ENCODE results near the gene CCNK.

The CCNK gene

DNA sequence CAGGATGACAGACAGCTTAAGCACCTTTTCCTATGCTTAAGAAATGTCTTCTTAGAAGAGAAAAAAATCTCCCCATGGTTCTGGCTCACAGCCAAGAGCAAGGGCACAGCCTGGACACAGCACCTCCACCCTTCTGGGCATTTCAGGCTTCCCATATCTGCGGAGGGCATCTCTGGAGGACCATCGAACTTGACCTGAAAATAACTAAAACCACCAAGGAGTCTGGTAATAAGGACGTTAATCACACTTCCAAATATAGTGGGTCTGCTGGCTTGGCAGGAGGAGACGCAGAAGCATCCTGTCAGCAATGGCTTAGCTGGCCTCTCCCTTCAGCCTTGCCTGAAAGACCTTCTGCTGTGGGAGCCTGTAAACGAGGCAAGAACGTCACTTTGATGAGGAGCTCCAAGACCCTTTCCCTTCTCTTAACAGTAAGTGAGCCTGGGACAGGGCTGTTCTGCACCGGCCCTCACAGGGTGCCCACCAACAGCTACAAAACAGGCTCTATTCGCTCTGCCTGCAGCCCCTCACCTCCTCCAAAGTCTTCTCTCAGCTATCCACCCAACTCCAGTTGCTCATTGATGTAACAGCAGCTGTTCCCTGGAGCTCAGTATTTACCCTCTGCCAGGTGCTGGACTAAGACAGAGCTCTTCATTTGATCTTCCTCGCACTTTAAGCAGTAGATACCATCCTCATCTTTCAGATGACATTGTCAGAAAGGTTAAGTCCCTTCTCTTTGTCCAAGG lies 13.7 kb upstream of the CCNK start:
- peak; percentile 38 for DNase-seq (ENCODE audit: low spot score)

DNA sequence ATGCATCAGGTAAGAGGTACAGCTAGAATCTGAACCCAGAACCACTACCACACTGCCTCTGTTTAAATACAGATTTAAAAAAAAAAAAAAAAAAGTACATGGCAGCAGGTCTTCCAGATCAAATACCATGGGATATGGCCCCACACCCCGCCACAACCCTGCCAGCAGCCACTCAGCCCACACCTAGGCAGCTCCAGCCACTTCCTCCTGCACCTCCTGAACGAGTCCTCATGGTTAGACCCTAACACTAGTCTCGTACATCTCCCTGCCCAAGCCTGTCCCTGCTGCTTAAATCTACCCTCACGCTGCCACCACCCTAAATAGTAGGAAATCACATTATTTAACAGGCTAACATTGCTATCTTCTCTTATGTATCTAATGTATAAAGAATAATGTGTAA lies 13.1 kb upstream of the CCNK start:
- no peak for DNase-seq (ENCODE audit: low spot score)

DNA sequence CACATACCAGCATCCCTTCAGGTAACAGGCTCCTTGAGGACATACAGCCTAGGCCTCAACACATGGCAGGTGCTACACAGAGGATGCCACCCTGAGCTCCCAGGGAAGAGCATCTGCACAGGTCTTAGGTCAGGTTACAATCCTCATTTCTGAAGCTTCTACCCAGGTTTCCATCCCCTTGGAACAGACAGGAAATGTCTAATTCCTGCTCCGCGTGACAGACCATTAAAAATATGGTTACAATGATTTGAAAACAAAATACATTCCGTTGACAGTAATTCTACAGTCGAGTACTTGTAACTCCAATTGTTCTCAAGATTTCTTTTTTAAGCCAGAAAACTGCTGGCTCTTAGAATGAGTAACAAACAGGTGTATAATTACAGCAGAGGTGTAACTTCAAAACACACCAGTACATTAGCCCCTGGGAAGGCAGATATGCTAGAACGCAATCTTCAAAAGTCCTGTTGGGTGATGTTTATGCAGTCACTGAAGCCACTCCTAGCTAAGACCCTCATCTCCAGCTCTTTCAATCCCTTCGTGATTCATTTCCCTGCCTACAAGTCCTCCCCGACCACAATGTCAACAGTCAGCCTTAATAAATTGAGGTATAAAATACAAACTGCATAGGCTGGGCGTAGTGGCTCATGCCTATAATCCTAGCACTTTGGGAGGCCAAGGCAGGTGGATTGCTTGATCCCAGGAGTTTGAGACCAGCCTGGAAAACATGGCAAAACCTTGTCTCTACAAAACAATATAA lies 12.2 kb upstream of the CCNK start:
- DNase-seq (ENCODE audit: low spot score) = no peak

DNA sequence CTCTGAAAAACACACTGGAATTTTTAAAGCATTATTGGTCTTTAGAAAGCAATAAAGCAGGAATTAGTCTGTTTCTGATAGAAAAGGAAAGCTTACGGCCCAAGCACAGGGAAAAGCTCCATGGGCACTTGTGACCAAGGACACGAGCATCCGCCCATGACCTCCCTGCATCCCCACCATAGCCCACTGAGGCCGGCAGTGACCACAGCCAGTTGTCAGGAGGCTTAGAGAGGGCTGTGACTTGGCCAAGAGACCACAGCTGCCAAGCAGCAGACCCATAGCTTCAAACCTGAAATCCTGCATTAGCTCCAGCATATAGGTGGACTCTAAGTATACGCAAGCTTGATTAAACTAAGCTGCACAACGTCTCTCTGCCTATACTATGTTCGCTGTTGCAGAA lies 9.5 kb upstream of the CCNK start:
- DNase-seq (ENCODE audit: low spot score) = no peak

DNA sequence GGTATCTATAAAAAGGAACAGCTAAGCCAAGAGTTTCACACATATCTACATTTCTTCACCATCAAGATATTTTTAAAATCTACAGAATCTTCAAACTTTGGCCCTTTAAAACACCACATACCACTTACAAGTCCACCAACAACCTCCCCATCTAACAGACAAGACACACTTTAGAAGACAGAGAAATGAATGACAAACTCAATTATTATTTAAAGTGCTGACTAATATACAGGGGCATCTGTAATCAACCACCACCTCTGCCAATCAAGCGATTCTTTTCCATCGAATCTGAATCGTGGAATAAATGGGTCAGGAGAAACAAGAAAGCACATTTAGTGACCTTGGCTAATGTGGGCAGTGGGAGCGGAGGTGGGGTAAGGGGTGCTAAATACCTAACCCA lies 8.3 kb upstream of the CCNK start:
- no peak for DNase-seq (ENCODE audit: low spot score)

DNA sequence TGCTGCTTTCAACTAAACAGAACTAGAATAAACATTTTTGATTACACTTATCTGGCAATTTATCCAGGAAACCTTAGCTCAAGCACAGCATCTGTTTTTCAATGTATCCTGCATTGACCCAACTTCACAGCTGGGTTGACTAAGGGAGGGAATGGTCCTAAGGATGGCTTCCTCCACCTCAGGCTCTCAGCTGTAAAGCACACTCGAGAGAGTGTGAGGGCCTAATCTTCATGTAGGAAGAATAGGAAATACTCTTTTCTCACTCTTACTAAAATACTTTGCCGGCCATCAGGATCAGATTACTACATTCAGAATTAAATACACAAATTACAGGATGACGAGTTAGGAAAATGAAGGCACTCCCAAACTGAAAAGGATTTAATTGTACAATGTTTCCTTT lies 7.8 kb upstream of the CCNK start:
- no peak for DNase-seq (ENCODE audit: low spot score)

DNA sequence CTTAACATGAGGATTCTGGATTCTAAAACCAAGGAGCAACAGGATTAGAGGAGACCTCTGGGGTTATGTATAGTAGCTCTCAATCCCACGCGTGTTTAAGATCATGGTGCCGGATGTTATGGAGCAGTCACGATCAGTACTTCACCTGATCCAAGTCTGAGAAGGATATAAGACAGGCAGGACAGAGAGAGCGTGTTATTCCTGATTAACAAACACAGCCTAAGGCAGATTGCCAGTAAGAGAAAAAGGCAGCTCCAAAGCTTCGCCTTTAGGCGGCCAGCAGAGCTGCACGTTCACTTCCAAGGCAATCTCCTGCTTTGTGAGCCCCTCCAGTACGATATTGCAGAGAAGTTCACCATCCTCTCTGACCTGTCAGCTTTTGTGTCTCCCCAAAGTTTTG lies 6.0 kb upstream of the CCNK start:
- DNase-seq (ENCODE audit: low spot score) = peak; percentile 42

DNA sequence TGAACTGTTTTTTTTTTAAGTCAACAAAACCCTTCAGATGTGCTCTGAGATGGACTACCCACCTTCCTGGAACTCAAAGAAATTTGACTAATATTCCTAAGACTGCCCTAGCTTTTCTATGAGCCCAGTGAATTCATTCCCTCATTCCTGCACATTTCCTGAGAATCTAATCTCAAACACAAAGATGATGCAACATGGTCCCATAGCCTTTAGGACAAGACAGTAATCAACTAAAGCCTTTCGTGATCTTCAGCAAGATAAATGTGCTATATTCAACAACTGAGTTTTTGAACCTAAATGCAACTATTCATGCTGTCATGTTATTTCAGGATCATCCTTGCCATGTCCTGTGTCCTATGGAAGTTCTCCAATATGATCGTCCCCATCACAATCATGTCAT lies 5.5 kb upstream of the CCNK start:
- DNase-seq (ENCODE audit: low spot score) = no peak

DNA sequence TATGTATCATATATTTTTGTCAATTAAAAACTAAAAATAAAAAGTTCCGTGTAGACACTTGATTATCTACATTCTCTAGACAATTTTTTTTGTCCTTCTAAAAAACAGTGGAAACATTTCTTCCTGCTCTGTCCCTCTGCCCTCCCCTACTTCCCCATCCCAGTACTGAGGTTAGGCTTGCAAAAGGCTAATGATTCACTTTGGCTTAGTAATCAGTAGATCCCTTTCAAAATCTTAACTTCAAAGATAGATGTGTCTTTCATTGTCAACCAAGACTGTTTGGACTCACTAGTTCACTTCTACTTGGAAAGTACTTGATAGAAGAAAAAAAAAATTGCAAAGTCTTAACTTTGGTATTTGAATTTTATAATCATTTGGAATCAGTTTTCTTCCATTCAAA lies 4.3 kb upstream of the CCNK start:
- DNase-seq (ENCODE audit: low spot score) = no peak

DNA sequence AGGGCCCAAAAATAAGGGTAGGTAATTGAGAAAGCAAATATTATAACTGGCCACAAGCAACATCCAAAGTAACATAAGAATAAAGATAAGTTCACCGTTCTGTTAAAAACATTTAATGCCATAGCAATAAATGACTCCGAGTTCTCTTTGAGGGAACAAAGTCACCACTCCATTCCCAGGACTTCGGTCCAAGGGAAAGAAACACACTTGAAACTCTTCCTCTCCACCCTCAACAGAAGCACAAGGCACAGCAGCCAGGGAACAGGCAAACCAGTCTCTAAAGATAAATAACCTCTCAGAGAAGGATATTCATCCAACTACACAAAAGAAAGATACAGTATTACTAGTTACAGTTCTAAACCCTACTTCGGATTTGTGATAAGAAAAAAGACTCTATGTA lies 3.1 kb upstream of the CCNK start:
- no peak for DNase-seq (ENCODE audit: low spot score)

DNA sequence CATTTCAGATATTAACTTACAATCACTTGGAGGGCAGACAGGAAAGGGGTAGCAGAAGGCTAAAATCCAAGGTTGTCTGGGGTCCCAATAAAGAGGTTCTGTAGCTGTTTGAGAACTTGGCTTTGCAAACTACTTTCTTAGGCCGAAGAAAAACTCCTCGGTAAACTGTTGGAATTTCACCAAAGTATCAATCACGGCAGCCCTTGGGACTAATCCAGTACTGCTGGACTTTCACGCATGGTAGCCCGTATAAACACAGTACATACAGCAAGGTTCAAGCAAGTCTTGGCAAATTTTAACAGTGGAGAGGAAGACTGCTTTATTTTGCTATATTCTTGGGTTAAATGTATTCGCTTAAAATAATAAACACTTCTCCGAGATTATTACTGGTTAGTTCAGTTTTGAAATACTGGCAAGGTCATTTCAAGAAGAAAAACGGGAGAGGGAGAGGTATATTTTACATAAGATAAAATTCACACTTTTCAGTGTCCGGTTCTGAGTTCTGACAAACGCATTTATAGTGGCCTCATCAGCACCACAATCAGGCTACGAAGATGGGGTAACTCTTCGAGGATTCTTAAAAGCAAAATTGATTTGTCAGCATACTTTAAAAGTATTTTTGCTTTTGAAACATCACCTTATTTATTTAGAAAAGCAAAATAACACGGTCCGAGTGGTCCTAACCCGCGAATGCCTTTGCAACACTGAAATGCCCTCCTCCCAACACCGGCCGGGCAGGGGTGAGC lies 1.9 kb upstream of the CCNK start:
- DNase-seq (ENCODE audit: low spot score) = no peak

DNA sequence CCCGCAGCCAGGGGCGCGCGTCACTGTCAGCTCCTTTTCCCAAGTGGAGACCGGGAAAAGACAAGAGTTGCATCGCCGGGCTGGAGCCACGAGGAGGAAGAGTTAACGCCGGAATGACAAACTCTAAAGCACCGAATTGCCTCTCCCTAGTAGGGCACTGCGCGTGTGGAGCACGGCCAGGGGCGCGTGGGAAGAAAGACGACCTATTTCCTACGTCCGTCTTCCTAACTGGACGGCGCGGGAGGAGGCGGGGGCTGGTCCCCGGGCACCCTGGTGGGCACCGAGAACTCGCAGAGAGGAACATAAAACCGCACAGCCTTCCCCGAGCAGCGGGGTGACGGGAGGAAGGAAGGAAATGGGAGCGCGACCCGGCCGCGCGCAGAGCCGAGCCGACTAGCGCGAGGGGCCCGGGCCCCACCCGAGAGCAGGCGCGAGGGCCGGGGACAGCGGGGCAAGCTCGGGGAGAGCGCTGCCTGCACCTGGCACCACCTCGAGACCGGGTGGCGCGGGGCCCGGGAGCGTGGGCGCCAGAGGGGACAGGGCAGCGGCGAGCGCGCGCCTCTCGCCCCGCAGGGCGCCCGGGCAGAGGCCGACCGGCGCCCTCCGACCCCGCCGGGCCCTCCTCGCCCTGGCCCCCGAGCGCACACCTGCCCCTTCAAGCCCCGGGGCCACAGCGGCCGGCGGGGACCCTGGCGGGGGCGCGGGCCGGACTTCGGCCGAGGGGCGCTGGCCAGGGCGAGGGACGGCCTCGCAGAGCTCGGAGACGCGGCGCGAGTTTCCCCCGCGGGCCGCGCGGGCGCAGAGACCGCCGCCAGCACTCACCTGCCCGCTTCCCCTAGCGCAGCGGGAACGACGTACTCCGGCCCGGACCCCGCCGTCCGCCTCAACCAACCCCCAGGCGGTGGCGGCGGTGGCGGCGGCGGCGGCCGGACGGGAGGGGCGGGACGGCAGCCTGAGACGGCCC lies 1.0 kb upstream of the CCNK start, which contains the start of gene SETD3:
Gene SETD3, minus strand, starts transcription at position 954 of the 964 bp plus-strand sequence. CDS start 15,054 bp downstream, outside the sequence.
- DNase-seq (ENCODE audit: low spot score) = peak; percentile 65

DNA sequence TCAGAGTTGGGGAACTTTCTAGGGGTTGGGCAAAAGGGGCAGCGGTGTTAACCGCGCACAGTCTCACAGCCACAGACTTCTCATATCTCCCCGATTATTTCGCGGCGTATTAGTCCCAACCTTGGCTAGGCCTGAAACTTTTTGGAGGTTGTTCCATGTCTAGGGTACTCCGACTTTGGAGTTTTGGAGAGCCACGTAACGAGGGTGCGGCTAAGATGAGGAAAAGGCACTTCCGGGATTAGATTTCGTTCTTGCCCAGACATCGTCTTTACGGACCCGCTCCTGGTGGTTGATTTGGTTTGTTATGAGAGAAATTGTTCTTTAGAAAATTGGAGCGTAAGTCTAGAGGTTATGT lies 513 bp downstream of the CCNK start:
- DNase-seq (ENCODE audit: low spot score) = no peak

DNA sequence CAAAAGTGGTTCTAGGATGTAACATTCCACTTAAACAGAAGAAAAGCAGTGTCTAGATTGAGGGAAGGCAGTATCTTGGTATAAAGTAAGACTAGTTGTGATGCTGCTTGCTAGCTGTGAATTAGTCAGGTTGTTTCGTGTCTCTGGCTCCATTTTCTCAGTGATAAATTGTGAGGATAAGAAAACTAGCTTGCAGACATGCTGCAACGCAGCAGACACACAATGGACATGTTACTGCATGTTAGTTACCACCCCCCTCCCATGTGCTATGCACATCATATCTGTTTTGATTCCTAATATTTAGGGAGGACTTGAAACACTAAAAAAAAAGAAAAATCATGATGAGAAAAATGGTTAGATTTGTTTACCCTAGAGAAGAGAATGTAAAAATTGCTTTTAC lies 2.9 kb downstream of the CCNK start:
- DNase-seq (ENCODE audit: low spot score) = no peak

DNA sequence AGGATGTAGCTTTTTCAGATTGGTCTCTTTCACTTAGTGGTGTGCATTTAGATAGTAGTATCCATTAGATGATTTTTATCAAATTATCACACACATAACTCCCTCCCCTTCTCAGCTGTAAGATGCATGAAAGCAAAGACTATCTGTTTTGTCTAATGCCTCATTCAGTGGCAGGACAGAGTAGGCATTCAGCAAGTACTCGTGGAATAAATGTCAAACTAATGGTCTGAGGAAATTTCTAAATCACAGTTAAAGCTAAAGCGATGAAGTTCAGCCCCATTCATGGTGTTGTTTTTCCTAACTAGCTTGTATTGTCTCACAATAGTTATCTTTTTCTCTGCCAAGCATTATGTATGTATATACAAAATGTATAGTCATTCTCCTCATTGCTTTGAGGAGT lies 16.1 kb downstream of the CCNK start:
- no peak for DNase-seq (ENCODE audit: low spot score)

DNA sequence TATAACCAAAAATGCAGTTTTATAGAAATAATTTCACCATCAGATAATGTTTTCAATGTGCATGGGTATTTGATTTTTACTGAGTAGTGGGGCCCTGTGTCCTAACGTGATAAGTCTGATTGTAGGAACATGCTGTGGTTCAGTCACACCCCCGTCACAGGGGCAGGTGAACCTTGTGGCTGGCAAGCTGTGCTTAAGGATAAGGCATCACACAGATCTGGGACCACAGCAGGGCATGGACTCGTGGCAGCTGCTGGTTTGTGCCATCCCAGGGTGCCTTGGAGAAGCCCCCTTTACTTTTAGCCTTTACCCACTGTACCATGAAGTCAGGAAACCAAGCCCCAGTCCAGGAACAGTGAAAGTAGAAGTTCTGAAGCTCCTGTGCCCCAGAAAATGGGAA lies 16.7 kb downstream of the CCNK start:
- no peak for DNase-seq (ENCODE audit: low spot score)

DNA sequence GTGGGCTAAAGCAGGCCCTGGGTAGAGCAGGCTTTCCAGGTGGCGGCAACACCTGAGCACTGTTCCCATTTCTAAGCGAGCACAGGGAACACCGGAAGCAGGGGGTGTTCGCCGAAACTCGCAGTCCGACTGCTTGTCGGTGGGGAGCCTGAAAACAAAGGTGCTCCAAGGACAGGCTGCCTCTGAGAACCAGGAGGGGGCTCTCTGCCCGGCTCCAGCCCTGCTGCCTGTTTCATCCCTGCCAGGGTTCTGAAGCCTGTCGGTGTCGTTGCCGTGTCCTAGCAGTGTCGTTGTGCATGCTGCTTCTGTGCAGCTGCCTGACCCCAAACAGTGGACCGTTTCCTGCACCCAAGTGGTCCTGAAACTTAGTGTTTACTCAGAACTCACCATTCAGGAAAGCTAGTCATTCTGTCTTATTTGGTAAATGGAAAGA lies 21.8 kb downstream of the CCNK start:
- no peak for DNase-seq (ENCODE audit: low spot score)

DNA sequence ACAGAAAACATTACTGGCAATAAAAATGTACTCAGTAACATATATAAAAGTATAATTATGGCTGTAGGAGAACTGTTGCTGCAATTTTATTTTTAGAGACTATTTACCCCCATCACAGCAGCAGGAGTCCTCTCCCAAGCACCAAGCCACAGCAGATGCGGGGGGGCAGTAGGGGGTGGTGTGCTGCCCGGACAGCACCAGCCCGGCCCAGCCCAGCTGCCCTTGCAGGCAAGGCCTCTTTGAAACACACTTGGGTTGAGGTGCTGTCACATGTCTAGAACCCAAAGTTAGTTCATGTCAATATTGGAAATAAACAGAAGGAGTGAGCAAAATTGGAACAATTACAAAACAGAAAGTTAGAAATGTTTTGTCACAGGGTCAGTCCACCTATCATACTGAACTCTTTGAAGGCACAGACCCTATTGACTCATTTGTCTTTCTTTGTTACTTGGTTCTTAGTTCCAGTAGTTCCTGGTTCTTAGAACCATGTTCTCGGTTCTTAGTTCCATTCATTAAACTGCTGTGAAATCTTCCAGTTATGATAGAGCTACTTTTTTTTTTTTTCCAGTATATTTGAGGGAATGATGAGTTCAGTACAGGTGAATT lies 22.7 kb downstream of the CCNK start:
- DNase-seq (ENCODE audit: low spot score) = no peak

DNA sequence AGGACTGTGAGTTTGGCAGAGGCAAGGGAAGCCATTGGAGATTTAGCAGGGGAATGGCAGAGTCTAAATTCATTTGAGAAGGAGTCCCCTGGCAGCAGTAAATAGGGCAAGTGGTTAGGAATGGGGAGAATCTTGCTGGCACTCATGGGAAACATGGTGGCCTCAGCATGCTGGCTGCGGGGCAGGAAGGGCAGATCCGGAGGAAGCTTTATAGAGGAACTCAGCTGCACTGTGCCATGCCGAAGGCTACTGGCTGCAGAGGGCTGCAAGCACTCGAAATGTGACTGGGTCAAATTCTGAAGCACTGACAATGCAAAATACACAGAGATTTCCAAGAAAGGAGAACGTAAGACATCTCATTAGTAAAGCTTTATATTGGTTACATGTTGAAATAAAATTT lies 23.9 kb downstream of the CCNK start:
- DNase-seq (ENCODE audit: low spot score) = no peak

DNA sequence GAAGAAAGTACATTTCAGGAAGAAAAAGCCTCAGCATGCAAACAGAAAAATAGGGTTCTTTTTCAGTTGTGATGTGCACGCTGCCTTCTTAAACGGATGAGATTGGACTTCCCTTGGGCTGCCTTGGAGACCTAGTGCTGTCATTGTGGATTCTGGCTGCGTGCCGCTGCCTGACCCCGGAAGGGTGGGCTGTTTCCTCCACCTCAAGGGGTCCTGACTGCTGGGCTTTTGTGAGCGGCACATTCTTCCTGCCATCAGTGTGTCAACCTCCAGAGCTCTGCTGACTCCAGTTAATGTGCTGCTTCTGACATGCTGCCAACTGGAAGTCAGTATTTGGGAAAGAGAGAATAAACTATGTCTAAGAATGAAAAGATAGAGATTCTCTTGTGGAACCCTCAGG lies 25.1 kb downstream of the CCNK start:
- no peak for DNase-seq (ENCODE audit: low spot score)

DNA sequence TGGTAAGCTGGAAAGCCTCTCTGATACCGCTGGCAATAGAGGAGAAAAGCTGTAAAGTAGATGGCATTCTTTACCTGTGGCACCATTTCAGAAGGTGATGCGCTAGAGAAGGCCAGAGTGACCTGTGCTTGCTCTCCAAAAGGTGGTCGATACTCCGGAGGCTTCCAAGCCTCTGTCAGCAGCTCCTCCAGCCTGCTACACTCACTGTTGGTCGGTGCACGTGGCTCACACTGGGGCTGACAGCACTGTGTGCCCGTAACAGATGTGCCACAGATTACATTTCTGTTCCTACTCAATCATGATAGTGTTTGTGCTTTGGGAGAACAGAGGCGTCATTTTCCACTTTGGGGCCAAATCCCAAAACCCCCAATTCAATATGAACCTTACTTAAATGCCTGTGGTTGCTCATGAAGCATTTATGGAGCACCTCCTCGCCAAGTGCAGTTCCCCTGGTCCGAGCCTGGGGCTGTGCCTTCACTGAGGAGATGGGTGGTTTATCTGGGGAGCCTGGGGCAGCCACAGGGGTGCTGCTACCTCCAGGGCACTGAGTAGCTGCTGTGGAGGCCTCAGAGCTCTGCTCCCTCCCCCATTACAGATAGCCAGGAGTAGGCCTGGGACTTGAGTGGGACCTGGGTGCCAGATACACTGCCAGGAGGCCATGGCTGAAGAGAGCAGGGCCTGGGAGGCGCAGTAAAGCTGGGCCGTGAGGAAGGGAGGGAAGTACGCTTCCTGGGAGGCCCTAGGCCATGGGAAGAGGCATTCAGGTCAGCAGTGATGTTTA lies 26.8 kb downstream of the CCNK start:
- DNase-seq (ENCODE audit: low spot score) = peak; percentile 29

All from D341Med (cell line).